GM21526 (cell line): ENCODE results near the gene MARCHF7.

ENCODE experiments used
- ATAC-seq: cut with Tn5 transposase; IDR thresholded peaks from one replicate; pipeline ENCODE4 v1.9.1; 2021; ENCODE audit warnings: moderate library complexity; ENCODE audit not compliant: unreplicated experiment, low FRiP score

MARCHF7 gene

DNA sequence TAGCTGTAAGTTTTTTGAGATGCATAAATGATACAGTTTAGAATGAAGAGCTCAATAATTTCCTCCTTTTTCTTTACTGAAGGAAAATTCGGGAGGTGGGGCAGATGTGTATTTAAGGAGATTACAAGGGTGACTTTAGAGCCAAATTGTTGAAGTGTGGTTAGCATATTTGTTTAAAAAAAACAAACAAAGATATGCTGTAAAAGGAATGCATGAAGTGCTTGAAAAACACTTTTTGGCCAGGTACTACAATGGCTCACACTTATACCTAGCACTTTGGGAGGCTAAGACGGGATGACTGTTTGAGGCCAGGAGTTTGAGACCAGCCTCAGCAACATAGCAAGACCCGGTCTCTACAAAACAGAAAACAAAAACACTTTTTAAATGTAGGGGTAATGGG is 47.3 kb downstream of the MARCHF7 start:
- ATAC-seq: no peak

DNA sequence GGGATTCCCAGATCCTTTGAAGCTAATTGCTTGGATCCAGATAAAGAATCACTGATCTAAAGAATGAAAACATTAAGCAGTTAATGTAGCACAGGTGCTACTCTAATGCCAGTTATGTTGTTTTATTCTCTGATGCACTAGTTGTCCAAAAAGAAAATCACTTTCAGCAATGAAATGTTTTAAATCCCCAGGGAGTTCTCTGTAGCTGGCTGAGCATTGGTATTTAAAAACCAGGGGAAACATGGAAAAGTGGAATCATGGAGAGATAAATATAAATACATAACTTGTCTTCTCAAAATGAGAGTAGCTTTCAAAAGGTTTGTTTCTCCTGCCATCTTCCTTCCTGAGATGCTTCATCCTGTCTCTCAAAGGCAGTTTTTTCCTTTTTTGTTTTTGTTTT is 48.0 kb downstream of the MARCHF7 start:
- no peak for ATAC-seq

- ATAC-seq: no peak
Observed at GRCh38 chr2:159762075-159762474, 49.8 kb downstream of the MARCHF7 start.
